Large intestine (tissue), 12 donors: ENCODE results near the gene TIMM10B. TPM values are rescaled to one million over a fixed set of nuclear protein-coding genes. Genes with fewer than 3 reads are reported as not detected.
A peak's percentile ranks its signal among the peaks of the same experiment; 100 is the strongest.

Experiments
- DNase-seq, 2 donors: peaks; one replicate each; pipeline versions ENCODE4 v3.0.0 to v3.0.0-alpha.2; 2013
- H3K27ac ChIP-seq: one replicate; pipeline ENCODE4 v1.5.1; 2013; ENCODE audit warnings: low read length
- H3K27me3 ChIP-seq: 2 replicates; pipeline ENCODE4 v1.6.1; 2013; ENCODE audit warnings: low read length; ENCODE audit not compliant: control insufficient read depth, insufficient read depth
- H3K36me3 ChIP-seq: 2 replicates; pipeline ENCODE4 v1.6.1; 2013; ENCODE audit warnings: low read length; ENCODE audit not compliant: control insufficient read depth, insufficient read depth
- H3K4me1 ChIP-seq: one replicate; pipeline ENCODE4 v1.6.1; 2013; ENCODE audit warnings: low read length; ENCODE audit not compliant: control insufficient read depth, insufficient read depth
- H3K4me3 ChIP-seq: one replicate; pipeline ENCODE4 v1.5.1; 2013; ENCODE audit warnings: low read length
- H3K9me3 ChIP-seq: one replicate; pipeline ENCODE4 v1.6.1; 2013; ENCODE audit warnings: mild to moderate bottlenecking, low read depth, low read length, moderate library complexity; ENCODE audit not compliant: control insufficient read depth
- WGBS: methylation state at CpG from one replicate; pipeline ENCODE4 v1.1.5; 2013; ENCODE audit warnings: low lambda C conversion rate; ENCODE audit not compliant: insufficient coverage; 5-methylcytosine and 5-hydroxymethylcytosine counted together
- long read RNA-seq, 11 donors: transcript quantifications; one replicate each; lab custom pipeline, GENCODE V29; 2026
- polyA plus RNA-seq: library from polyadenylated mRNA; unstranded; fragments of 120-200 nt; gene quantifications from one replicate; pipeline ENCODE4 v1.2.1, GENCODE V29; 2013

The TIMM10B gene
- 40.7 TPM for polyA plus RNA-seq
- long read RNA-seq, donor 1, transcript TIMM10B-201 (3 exons, 2,840 nt), result major isoform, 18 of 26 reads
- long read RNA-seq, donor 1, partial matches to known transcripts, result 6 of 26 reads
- long read RNA-seq, donor 1, other reads (novel, unspliced or antisense), result 0 of 26 reads
- long read RNA-seq, donor 2, transcript TIMM10B-201 (3 exons, 2,840 nt), result major isoform, 35 of 40 reads
- long read RNA-seq, donor 2, partial matches to known transcripts, result 0 of 40 reads
- long read RNA-seq, donor 2, other reads (novel, unspliced or antisense), result 0 of 40 reads
- long read RNA-seq, donor 3, result 0 reads
- long read RNA-seq, donor 4, result 0 reads
- long read RNA-seq, donor 5, transcript TIMM10B-201 (3 exons, 2,840 nt), result major isoform, 8 of 12 reads
- long read RNA-seq, donor 5, partial matches to known transcripts, result 0 of 12 reads
- long read RNA-seq, donor 5, other reads (novel, unspliced or antisense), result 0 of 12 reads
- long read RNA-seq, donor 6, transcript TIMM10B-201 (3 exons, 2,840 nt), result major isoform, 16 of 18 reads
- long read RNA-seq, donor 6, partial matches to known transcripts, result 0 of 18 reads
- long read RNA-seq, donor 6, other reads (novel, unspliced or antisense), result 0 of 18 reads
- long read RNA-seq, donor 7, transcript TIMM10B-201 (3 exons, 2,840 nt), result major isoform, 12 of 13 reads
- long read RNA-seq, donor 7, partial matches to known transcripts, result 0 of 13 reads
- long read RNA-seq, donor 7, other reads (novel, unspliced or antisense), result 0 of 13 reads
- long read RNA-seq, donor 8, transcript TIMM10B-201 (3 exons, 2,840 nt), result major isoform, 30 of 33 reads
- long read RNA-seq, donor 8, partial matches to known transcripts, result 0 of 33 reads
- long read RNA-seq, donor 8, other reads (novel, unspliced or antisense), result 0 of 33 reads
- long read RNA-seq, donor 9, transcript TIMM10B-201 (3 exons, 2,840 nt), result major isoform, 22 of 27 reads
- long read RNA-seq, donor 9, partial matches to known transcripts, result 0 of 27 reads
- long read RNA-seq, donor 9, other reads (novel, unspliced or antisense), result 0 of 27 reads
- long read RNA-seq, donor 10, transcript TIMM10B-201 (3 exons, 2,840 nt), result major isoform, 16 of 19 reads
- long read RNA-seq, donor 10, partial matches to known transcripts, result 0 of 19 reads
- long read RNA-seq, donor 10, other reads (novel, unspliced or antisense), result 0 of 19 reads
- long read RNA-seq, donor 11, transcript TIMM10B-201 (3 exons, 2,840 nt), result major isoform, 16 of 16 reads
- long read RNA-seq, donor 11, partial matches to known transcripts, result 0 of 16 reads
- long read RNA-seq, donor 11, other reads (novel, unspliced or antisense), result 0 of 16 reads

GRCh38 chr11:6481012-6481923 lies at the start of gene TIMM10B, which contains the start of gene ARFIP2:
Gene TIMM10B (plus strand): TSS chr11:6481501. CDS start chr11:6481517, 16 bp downstream.
Gene ARFIP2 (minus strand): TSS chr11:6481331. CDS start chr11:6480421, 910 bp downstream.
- peaks cover 25% of the 10 kb centered on the region for H3K4me1 ChIP-seq
- peak within 1 kb of the TSS; percentile 67 for H3K4me3 ChIP-seq
- WGBS, result no CpG with 5 or more reads among the region's 66 CpGs
- peak within 1 kb of the TSS; percentile 96 for H3K27ac ChIP-seq
- H3K36me3 ChIP-seq, result peaks cover 61% of the 10 kb centered on the region
- no peaks in the 10 kb centered on the region for H3K27me3 ChIP-seq
- peak; percentile 99 for DNase-seq
- H3K9me3 ChIP-seq, result no peaks in the 10 kb centered on the region

- no peaks in the 10 kb centered on the region for H3K36me3 ChIP-seq
- H3K27me3 ChIP-seq, result peaks cover 2% of the 10 kb centered on the region
- H3K4me1 ChIP-seq, result no peaks in the 10 kb centered on the region
- H3K4me3 ChIP-seq, result no peak overlapping the region
- H3K9me3 ChIP-seq, result no peaks in the 10 kb centered on the region
- no peak overlapping the region for H3K27ac ChIP-seq
- WGBS, result 80% methylated on average over 1 of the region's 3 CpGs
- DNase-seq, result no peak
Observed at GRCh38 chr11:6431861-6432260, 49.4 kb upstream of the TIMM10B start.

GRCh38 chr11:6433998-6434660 lies 47.2 kb upstream of the TIMM10B start:
- no peak for DNase-seq
- H3K27ac ChIP-seq, result no peak overlapping the region
- no CpG with 5 or more reads among the region's 5 CpGs for WGBS
- H3K9me3 ChIP-seq, result no peaks in the 10 kb centered on the region
- H3K4me1 ChIP-seq, result peaks cover 1% of the 10 kb centered on the region
- H3K36me3 ChIP-seq, result no peaks in the 10 kb centered on the region
- no peak overlapping the region for H3K4me3 ChIP-seq
- no peaks in the 10 kb centered on the region for H3K27me3 ChIP-seq

- no peaks in the 10 kb centered on the region for H3K27me3 ChIP-seq
- peaks cover 24% of the 10 kb centered on the region for H3K4me1 ChIP-seq
- no peak for DNase-seq
- no peaks in the 10 kb centered on the region for H3K9me3 ChIP-seq
- H3K4me3 ChIP-seq, result no peak overlapping the region
- H3K36me3 ChIP-seq, result no peaks in the 10 kb centered on the region
- WGBS, result 95% methylated on average over 4 of the region's 12 CpGs
- no peak overlapping the region for H3K27ac ChIP-seq
Observed at GRCh38 chr11:6437423-6437822, 43.9 kb upstream of the TIMM10B start.

- Histone ChIP-seq H3K27me3 (no peaks in the 10 kb centered on the region), H3K4me3 (no peak overlapping the region), H3K9me3 (no peaks in the 10 kb centered on the region), H3K36me3 (no peaks in the 10 kb centered on the region), H3K27ac (no peak overlapping the region), H3K4me1 (peaks cover 24% of the 10 kb centered on the region)
- no peak for DNase-seq
- WGBS, result no CpG with 5 or more reads among the region's 3 CpGs
Observed at GRCh38 chr11:6437993-6438392, 43.3 kb upstream of the TIMM10B start.

GRCh38 chr11:6438979-6439571 lies 42.2 kb upstream of the TIMM10B start:
- DNase-seq, result peak; percentile 52 to 65
- Histone ChIP-seq H3K27ac (no peak overlapping the region), H3K4me1 (peaks cover 28% of the 10 kb centered on the region), H3K27me3 (no peaks in the 10 kb centered on the region), H3K36me3 (no peaks in the 10 kb centered on the region), H3K9me3 (no peaks in the 10 kb centered on the region), H3K4me3 (no peak overlapping the region)
- no CpG with 5 or more reads among the region's 1 CpG for WGBS

- H3K36me3 ChIP-seq, result no peaks in the 10 kb centered on the region
- H3K4me3 ChIP-seq, result no peak within 1 kb of the TSS
- no peak within 1 kb of the TSS for H3K27ac ChIP-seq
- no peak for DNase-seq
- no peaks in the 10 kb centered on the region for H3K9me3 ChIP-seq
- peaks cover 28% of the 10 kb centered on the region for H3K4me1 ChIP-seq
- no peaks in the 10 kb centered on the region for H3K27me3 ChIP-seq
- WGBS, result no CpG with 5 or more reads among the region's 3 CpGs
Observed at GRCh38 chr11:6440906-6441358, 40.4 kb upstream of the TIMM10B start, which contains the start of gene HPX. Gene HPX (minus strand): TSS chr11:6440987. CDS start chr11:6440963, 24 bp downstream.

GRCh38 chr11:6442441-6442840 lies 38.9 kb upstream of the TIMM10B start:
- H3K4me3 ChIP-seq, result no peak overlapping the region
- no CpG with 5 or more reads among the region's 4 CpGs for WGBS
- H3K36me3 ChIP-seq, result no peaks in the 10 kb centered on the region
- DNase-seq, result no peak
- H3K4me1 ChIP-seq, result peaks cover 28% of the 10 kb centered on the region
- no peak overlapping the region for H3K27ac ChIP-seq
- H3K27me3 ChIP-seq, result no peaks in the 10 kb centered on the region
- no peaks in the 10 kb centered on the region for H3K9me3 ChIP-seq
